ENCODE results near the gene EIF3B. TPM values are rescaled to one million over a fixed set of nuclear protein-coding genes. Genes with fewer than 3 reads are reported as not detected.
A peak's percentile ranks its signal among the peaks of the same experiment; 100 is the strongest.

The EIF3B gene
- total and polyA plus RNA-seq, 2 experiments from 2014 or later = 151 to 161 TPM

DNA sequence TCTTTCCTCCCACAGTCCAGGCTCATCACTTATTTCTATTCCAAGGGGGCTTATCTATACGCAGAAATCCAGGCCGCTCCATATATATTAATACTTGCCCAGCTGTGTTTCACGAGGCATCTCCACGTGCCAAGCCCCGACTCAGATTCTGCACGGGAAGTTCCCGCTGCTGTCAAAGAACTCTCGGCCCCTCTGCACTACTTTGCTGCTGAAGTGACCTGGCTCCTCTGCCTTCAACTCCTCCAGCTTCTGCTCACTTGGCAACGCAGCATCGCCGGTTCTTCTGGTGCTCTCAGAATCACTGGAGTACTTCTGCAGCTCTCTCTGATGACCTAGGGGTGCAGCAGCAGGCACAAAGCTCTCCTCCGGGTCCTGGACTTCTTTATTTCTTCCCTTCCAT lies 39.1 kb downstream of the EIF3B start:
- H3K27ac ChIP-seq = no peak overlapping the region
- H3K36me3 ChIP-seq = no peaks in the 10 kb centered on the region
- DNase-seq (ENCODE audit: low read depth in 1 of 2, low spot score in 1 of 2) = peak in 1 of 2 donors; percentile 43
- peaks cover 6% of the 10 kb centered on the region for H3K4me1 ChIP-seq (ENCODE audit: low read depth)
- H3K9me3 ChIP-seq (ENCODE audit: low read depth) = no peaks in the 10 kb centered on the region
- no peaks in the 10 kb centered on the region for H3K27me3 ChIP-seq
- TF ChIP-seq, protein P1, sequence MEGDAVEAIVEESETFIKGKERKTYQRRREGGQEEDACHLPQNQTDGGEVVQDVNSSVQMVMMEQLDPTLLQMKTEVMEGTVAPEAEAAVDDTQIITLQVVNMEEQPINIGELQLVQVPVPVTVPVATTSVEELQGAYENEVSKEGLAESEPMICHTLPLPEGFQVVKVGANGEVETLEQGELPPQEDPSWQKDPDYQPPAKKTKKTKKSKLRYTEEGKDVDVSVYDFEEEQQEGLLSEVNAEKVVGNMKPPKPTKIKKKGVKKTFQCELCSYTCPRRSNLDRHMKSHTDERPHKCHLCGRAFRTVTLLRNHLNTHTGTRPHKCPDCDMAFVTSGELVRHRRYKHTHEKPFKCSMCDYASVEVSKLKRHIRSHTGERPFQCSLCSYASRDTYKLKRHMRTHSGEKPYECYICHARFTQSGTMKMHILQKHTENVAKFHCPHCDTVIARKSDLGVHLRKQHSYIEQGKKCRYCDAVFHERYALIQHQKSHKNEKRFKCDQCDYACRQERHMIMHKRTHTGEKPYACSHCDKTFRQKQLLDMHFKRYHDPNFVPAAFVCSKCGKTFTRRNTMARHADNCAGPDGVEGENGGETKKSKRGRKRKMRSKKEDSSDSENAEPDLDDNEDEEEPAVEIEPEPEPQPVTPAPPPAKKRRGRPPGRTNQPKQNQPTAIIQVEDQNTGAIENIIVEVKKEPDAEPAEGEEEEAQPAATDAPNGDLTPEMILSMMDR (IDR thresholded peaks at IDR 0.05; ENCODE audit: low read depth, low read length) = no peak
- H3K4me3 ChIP-seq = no peak overlapping the region

DNA sequence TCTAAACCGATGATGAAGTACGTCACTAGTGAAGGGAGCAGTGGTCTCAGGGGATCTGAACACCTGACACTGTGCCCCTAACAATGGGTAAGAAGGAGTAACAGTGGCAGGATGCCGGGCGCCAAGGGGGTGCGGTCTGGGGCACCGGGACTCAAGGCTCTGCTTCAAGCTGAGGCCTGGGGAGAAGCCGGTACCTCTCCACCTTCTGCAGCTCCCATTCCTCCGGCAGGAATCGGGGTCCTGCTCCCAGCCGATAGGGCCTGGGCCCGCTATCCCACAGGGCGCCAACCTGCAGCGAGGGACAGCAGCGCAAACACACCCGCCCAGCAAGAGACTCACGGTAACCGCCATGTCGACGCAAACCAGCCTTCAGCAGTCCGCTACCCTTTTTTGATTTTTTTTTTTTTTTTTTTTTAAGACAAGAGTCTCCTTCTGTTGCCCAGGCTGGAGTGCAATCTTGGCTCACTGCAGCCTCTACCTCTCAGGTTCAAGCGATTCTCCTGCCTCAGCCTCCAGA lies 40.0 kb downstream of the EIF3B start:
- no peaks in the 10 kb centered on the region for H3K27me3 ChIP-seq
- DNase-seq (ENCODE audit: low read depth in 1 of 2, low spot score in 1 of 2) = no peak
- no peaks in the 10 kb centered on the region for H3K36me3 ChIP-seq
- H3K4me1 ChIP-seq (ENCODE audit: low read depth) = peaks cover 8% of the 10 kb centered on the region
- no peak overlapping the region for H3K4me3 ChIP-seq
- no peaks in the 10 kb centered on the region for H3K9me3 ChIP-seq (ENCODE audit: low read depth)
- H3K27ac ChIP-seq = no peak overlapping the region
- TF ChIP-seq, protein P1 (IDR thresholded peaks at IDR 0.05; ENCODE audit: low read depth, low read length) = no peak

DNA sequence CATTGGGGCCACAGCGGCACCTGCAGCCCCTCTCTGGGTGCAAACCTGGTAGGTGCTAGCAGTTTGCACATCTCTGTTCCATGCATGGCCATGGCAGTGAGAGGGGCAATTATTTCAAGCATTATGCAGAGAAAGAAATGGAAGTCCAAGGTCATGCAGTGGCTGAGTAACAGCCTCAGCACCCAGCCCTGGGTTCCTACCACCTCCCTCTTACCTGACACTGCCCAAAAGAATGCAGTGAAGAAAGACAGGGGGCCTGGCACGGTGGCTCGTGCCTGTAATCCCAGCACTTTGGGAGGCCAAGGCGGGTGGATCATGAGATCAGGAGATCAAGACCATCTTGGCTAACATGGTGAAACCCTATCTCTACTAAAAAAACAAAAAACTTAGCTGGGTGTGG lies 43.9 kb downstream of the EIF3B start:
- no peaks in the 10 kb centered on the region for H3K9me3 ChIP-seq (ENCODE audit: low read depth)
- H3K4me3 ChIP-seq = no peak overlapping the region
- TF ChIP-seq, protein P1 (IDR thresholded peaks at IDR 0.05; ENCODE audit: low read depth, low read length) = no peak
- no peak for DNase-seq (ENCODE audit: low read depth in 1 of 2, low spot score in 1 of 2)
- H3K36me3 ChIP-seq = no peaks in the 10 kb centered on the region
- H3K27ac ChIP-seq = no peak overlapping the region
- no peaks in the 10 kb centered on the region for H3K27me3 ChIP-seq
- peaks cover 11% of the 10 kb centered on the region for H3K4me1 ChIP-seq (ENCODE audit: low read depth)

DNA sequence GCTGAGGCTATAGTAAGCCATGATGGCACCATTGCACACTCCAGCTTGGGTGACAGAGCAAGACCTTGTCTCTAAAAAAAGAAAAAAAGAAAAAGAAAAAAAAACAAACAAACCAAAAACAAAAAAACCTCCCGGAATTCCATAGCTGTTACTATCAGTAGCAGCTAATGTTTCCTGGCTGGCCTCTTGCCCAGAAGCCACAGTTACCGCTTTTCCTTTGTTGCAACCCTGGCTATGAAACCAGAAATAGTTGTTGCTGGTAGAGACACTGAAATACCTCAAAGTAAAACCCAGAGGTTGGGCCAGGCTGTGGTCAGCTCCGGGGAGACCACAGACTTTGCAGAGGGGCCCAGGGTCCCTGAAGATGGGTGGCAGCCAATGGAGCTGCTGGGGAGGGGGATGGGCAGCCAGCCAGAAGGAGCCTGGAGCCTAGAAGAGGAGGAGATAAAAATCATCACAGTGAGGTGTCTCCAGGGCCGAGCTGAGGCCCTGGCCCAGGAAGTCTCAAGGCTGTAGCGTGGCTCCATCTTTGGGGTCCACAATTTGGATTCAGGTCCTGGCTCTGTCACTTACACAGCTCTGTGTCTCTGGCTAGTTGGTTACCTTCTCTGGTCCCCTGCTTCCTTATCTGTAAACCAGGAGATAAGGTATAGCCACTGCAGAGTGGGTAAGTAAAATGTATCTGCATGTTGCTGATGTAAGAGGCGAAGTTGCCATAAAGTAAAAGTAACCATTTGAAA lies 45.4 kb downstream of the EIF3B start:
- Histone ChIP-seq H3K4me3 (no peak overlapping the region), H3K27ac (peak overlapping the region; percentile 88), H3K36me3 (no peaks in the 10 kb centered on the region), H3K9me3 (ENCODE audit: low read depth) (no peaks in the 10 kb centered on the region), H3K27me3 (no peaks in the 10 kb centered on the region), H3K4me1 (ENCODE audit: low read depth) (peaks cover 11% of the 10 kb centered on the region)
- peak; percentile 48 to 98 for DNase-seq (ENCODE audit: low read depth in 1 of 2, low spot score in 1 of 2)
- TF ChIP-seq, protein P1 (IDR thresholded peaks at IDR 0.05; ENCODE audit: low read depth, low read length) = no peak

DNA sequence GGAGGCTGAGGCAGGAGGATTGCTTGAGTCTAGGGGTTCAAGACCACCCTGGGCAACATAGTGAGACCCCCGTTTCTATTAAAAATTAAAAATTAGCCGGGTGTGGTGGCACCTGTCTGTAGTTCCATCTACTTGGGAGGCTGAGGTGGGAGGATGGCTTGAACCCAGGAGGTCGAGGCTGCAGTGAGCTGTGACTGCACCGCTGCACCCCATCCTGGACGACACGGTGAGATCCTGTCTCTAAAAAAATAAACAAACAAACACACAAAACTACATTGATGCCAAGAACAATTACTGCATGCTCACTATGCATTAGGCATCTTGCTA lies 48.0 kb downstream of the EIF3B start:
- H3K4me1 ChIP-seq (ENCODE audit: low read depth) = peaks cover 11% of the 10 kb centered on the region
- TF ChIP-seq, protein P1 (IDR thresholded peaks at IDR 0.05; ENCODE audit: low read depth, low read length) = no peak
- no peaks in the 10 kb centered on the region for H3K27me3 ChIP-seq
- no peaks in the 10 kb centered on the region for H3K9me3 ChIP-seq (ENCODE audit: low read depth)
- no peak for DNase-seq (ENCODE audit: low read depth in 1 of 2, low spot score in 1 of 2)
- peak overlapping the region; percentile 33 for H3K27ac ChIP-seq
- peak overlapping the region; percentile 43 for H3K4me3 ChIP-seq
- H3K36me3 ChIP-seq = no peaks in the 10 kb centered on the region

All from cardiac muscle cell (in vitro differentiated cells and primary cell).